RWPE1 (cell line): ENCODE measurements around the gene REXO4.

Experiments used
- CTCF ChIA-PET: fragments of 350-600 bp; sonication (Branson Sonifier 250); formaldehyde crosslinking; extraction: SDS; loops from one replicate; lab custom pipeline; 2021; lab: Yijun Ruan, JAX
- POLR2A ChIA-PET: fragments of 400-600 bp; formaldehyde crosslinking; extraction: SDS; loops from one replicate; lab custom pipeline; 2020; ENCODE audit warnings: antibody characterized with exemption; ENCODE audit not compliant: low non-redundant PET; lab: Yijun Ruan, JAX
- DNase-seq: peaks from one replicate; pipeline ENCODE4 v3.0.0; 2012; ENCODE audit warnings: low spot score
- H3K27ac ChIP-seq: fragments of 450-650 bp; 2 replicates; pipeline ENCODE4 v1.5.1; 2017
- CTCF ChIP-seq: fragments of 450-650 bp; conservative IDR thresholded peaks from 2 replicates; pipeline ENCODE4 v1.5.1; 2017; ENCODE audit warnings: low read depth, mild to moderate bottlenecking

The REXO4 gene

GRCh38 chr9:133443248-133443647 lies 25.4 kb upstream of the REXO4 start:
- no peak for TF ChIP-seq CTCF
- ChIA-PET CTCF (no interaction called here), POLR2A (interaction anchor here (0.6 kb wide), 1 partner anchor 68 kb away, joined by 3 read pairs; no protein-coding TSS in a partner anchor)
- no peak for DNase-seq
- H3K27ac ChIP-seq = no peak overlapping the region

GRCh38 chr9:133441571-133441970 lies 23.8 kb upstream of the REXO4 start:
- no peak for TF ChIP-seq CTCF
- CTCF ChIA-PET = interaction anchor here (0.6 kb wide), 1 partner anchor 16 kb away, joined by 3 read pairs; no protein-coding TSS in a partner anchor
- no peak for DNase-seq
- POLR2A ChIA-PET = no interaction called here
- no peak overlapping the region for H3K27ac ChIP-seq

- CTCF ChIA-PET = no interaction called here
- H3K27ac ChIP-seq = no peak overlapping the region
- POLR2A ChIA-PET = no interaction called here
- TF ChIP-seq CTCF = no peak
- DNase-seq = no peak
These were observed 23.1 kb upstream of the REXO4 start for GRCh38 chr9:133440874-133441273.

- no peak for DNase-seq
- POLR2A ChIA-PET = no interaction called here
These were observed 21.5 kb upstream of the REXO4 start for GRCh38 chr9:133439337-133439736.

GRCh38 chr9:133437753-133438531 lies 20.1 kb upstream of the REXO4 start:
- ChIA-PET POLR2A (interaction anchor here (0.5 to 0.6 kb wide), 2 partner anchors 696 to 866 kb away, joined by 3 read pairs; no protein-coding TSS in a partner anchor), CTCF (interaction anchor here (0.6 to 1.7 kb wide), 5 partner anchors 9 to 805 kb away, joined by 3 read pairs; no protein-coding TSS in a partner anchor)
- no peak for TF ChIP-seq CTCF
- no peak for DNase-seq
- no peak overlapping the region for H3K27ac ChIP-seq

More at GRCh38 chr9:133439337-133439736, 21.5 kb upstream of the REXO4 start:
- CTCF ChIA-PET = no interaction called here
- H3K27ac ChIP-seq = no peak overlapping the region
- no peak for TF ChIP-seq CTCF

GRCh38 chr9:133436681-133437080 lies 18.9 kb upstream of the REXO4 start:
- no peak overlapping the region for H3K27ac ChIP-seq
- ChIA-PET CTCF (no interaction called here), POLR2A (no interaction called here)
- no peak for DNase-seq
- TF ChIP-seq CTCF = no peak
